HK-2 (cell line): ENCODE measurements around the gene PON1.

Experiments used
- DNase-seq: peaks from one replicate; pipeline ENCODE4 v3.0.0-alpha.2; 2018; ENCODE audit not compliant: unreplicated experiment

The PON1 gene

DNA sequence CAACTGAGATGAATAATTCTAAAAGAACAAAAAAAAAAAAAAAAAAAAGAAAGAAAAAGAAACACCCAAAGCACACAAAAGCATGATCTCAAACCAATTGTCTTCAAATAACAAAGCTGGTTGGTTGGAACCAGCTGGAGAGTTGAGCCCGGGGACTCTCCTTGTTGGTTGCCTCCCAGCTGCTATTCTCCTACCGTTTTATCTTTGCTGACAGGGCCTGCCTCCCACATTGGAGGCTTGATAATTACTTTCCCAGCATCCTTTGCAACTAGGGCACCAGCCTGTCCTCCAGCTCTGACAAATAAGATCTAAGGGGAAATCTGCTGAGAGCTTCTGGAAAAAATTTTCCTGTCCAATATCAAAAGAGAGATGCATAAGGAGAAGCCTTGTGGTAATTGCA, 6.8 kb downstream of the PON1 start:
- no peak for DNase-seq

GRCh38 chr7:95316588-95316987, 7.7 kb downstream of the PON1 start:
- DNase-seq: no peak

DNA sequence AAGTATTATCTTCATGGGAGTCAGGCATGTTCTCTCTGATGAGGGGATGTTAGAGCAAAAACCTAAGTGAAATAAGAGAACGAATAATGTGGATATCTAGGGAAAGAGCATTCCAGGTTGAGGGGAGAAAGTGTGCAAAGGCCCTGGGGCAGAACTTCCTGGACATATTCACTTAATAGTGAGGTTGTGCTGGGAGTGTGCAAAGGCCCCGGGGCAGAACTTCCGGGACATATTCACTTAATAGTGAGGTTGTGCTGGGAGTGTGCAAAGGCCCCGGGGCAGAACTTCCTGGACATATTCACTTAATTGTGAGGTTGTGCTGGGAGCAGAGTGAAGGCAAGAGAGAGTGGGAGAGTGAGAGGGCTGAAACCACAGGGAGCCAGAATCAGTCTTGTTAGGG, 11.8 kb downstream of the PON1 start:
- no peak for DNase-seq

- DNase-seq: no peak
These were observed 12.9 kb downstream of the PON1 start for GRCh38 chr7:95311389-95311788.

DNA sequence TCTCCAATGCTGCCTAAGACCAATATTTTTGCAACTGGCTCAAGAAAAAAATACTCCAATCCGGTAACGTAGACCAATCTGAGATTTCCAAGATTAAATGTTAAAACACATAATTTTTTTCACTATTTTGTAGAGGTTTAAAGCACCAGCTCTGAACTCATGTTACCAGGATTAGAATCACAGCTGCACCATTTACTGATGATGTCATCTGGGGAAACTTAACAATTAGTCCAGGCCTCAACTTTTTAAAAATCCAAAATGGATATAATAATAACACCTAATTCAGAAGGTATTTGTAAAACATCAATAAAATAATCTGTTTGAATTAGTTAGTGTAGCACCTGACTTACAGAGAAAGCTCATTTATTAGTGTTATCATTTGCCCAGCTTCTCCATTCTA, 14.4 kb downstream of the PON1 start:
- DNase-seq: no peak

DNA sequence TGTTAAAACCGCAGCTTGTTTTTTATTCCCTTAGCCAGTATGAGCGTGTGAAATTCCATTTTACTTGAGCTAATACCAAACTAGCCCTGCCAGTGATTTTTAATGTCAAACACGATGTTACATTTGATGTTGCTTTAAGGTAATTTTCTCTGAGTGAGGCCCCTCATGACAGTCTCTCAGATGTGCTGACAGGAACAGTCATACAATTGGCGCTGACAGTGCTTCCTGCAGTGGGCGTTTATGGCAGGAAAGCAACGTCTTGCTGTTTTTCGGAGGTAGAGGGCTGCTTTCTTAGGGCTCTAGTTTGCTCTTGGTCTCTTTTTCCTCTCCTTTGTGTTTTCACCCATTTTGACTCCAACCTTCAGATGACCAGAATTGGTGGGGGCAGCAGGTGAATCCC, 19.3 kb downstream of the PON1 start:
- DNase-seq: no peak

DNA sequence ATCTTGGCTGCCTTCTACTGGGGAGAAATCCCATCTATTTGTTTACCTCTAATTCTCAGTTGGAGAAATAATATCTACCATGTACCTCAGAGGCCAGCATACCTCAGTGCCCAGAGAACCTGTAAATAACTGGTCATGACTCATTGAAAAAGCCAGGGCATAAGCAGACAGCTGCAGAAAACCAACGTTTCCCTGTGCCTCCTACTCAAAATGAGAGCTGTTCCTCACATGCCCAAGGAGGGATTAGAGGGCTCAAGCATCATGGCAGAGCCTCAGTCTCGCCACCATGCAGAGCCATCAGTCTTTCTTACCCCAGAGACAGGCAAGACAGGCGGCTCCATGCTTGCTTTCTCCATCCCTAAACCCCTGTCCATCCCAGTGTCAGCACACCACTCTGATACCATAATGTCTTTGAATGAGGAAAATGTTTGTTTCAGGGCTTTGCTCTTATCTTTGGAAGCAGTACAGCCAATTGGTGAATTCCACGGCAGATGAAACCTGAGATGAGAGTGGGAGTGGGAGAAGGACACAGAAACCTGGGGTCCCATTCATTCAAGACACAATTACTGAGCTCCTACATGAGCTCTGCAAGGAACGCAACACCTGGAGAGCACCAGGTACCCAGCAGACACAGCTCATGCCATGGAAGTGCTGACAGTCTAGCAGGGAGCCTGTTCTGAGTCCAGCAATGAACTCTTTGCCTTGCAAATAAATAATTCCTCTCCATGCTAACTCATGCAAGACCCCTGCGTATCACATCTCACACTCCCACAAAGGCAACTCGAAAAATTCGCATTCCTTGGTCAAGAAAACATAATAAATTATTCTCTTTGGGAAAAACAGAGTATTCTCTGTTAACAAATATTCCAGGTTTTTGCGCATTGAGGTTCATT, 21.1 kb downstream of the PON1 start:
- DNase-seq: no peak

DNA sequence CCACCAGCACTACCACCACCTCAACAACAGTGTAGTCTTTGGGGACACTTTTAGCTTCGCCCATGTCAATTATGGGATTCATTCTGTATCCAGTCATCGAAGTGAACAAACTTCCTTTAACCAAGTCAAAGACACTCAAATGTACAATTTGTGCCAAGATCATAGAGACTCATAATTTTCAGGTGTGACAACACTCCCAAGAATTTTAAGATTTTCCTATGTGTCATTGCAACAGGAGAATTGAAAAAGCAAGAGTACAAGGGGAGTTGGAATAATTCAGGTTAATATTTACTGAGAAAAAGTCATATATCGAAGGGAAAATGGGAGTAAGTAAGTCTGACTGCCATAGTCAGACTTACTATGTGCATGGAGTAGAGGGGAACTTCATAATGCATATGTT, 26.2 kb downstream of the PON1 start:
- no peak for DNase-seq

DNA sequence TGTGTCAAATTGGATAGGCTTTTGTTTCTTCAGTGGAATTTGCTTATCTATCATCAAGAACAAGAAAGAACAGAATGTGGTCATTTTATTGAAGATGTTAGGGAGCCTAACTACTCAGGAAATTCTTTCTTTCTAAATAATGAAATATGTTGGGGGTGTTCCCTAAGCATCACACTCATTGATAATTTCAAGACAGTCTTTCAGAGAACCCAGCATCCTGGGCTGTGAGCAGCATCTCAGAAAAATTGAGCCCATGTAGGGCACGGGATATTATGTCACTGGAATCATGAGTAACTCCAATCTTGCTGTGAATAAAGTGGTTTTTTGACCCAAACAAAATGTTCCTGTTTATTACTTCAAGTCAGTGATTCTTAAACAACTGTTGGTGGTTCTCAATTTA, 27.3 kb downstream of the PON1 start:
- DNase-seq: no peak

DNA sequence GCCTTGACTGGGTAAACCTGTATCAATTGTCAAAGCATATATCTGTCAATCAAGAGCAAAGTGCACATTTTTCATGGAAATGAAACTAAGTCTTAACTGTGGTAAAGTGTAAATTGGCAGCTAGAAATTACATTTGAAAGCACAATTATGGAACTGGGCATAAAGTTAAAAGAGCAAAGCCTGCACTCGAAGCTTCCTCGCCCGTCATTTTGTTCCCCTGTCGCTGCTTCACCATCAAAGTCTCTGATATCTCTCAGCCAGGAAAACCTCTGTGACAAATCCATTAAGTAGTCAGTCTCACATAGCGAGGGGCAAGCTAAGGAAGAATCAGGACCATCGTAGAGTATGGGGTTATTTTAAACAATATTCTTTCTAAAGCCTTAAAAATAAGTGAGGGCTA, 27.9 kb downstream of the PON1 start:
- no peak for DNase-seq

GRCh38 chr7:95295397-95295796, 28.9 kb downstream of the PON1 start:
- no peak for DNase-seq

- no peak for DNase-seq
These were observed 34.0 kb downstream of the PON1 start for GRCh38 chr7:95290166-95290830.

DNA sequence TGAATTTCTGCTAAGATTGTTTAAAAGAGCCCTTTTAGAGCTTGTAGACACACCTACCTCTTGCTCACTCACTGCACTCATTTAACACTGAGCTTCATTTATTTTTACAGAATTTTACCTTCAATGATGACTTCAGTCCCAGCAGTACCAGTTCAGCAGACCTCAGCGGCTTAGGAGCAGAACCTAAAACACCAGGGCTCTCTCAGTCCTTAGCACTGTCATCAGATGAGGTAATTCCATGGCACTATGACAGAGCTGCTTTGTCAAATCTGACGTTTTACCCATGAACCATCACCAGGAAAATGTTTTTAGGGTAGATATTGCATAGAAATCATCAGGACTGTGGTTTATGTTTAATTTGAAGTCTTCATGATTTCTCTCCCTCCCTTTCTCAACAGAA, 38.2 kb downstream of the PON1 start:
- no peak for DNase-seq

GRCh38 chr7:95279417-95279816, 44.9 kb downstream of the PON1 start:
- DNase-seq: no peak

- DNase-seq: no peak
These were observed 48.2 kb downstream of the PON1 start for GRCh38 chr7:95276114-95276513.

GRCh38 chr7:95269640-95270039, 54.7 kb downstream of the PON1 start:
- DNase-seq: no peak

DNA sequence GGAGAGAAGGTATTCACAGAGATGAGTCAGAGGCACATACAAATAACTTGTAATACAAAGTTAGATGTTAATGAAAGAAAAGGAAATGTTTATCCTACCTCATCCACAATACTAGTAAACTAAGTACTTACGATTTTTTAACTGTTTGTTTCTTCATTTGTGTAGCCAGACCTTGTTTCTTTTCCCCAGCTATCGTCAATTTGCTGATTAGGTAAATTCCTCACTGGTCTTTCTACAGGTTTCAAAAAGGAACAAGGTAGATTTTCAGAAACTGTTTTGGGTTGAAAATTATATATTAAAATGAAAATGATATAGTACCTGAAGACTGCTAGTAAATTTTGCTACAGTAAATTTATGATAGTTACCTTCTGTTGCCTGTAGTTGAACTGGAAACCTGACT, 56.6 kb downstream of the PON1 start:
- no peak for DNase-seq

- no peak for DNase-seq
These were observed 58.7 kb downstream of the PON1 start for GRCh38 chr7:95265634-95266033.

- no peak for DNase-seq
These were observed 59.9 kb downstream of the PON1 start for GRCh38 chr7:95264363-95264891.

- DNase-seq: no peak
These were observed 60.5 kb downstream of the PON1 start for GRCh38 chr7:95263785-95264362.

GRCh38 chr7:95262875-95263274, 61.5 kb downstream of the PON1 start:
- no peak for DNase-seq

DNA sequence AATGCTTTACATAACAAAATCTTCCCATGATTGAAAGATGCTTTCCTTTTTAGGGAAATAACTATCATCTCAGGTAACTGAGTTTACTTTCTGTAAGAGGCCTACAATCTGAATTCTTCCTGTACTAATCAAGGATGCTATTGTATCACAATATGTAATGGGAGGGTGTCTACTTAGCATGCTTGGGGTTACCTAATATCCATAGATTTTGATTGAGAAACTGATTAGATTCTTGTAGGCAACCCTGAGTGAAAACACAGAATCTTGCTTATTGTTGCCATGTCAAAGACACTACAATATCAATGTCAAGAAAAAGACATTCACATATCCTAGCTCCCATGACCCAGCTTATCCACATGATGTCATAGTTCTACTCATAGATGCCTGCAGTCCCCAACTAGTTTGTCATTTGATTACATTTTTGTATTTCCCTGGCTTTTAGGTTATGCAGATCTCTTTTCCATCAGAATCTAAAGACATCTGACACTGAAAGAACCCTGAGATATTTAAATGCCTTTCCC, 62.4 kb downstream of the PON1 start:
- no peak for DNase-seq

GRCh38 chr7:95255691-95256090, 68.6 kb downstream of the PON1 start:
- no peak for DNase-seq
